ENCODE data around the gene LPO.

The LPO gene

GRCh38 chr17:58306131-58306951 is 68.0 kb downstream of the LPO start:
- TF ChIP-seq TAF1 (IDR thresholded peaks at IDR 0.05; ENCODE audit: low read depth) (no peak), CEBPB (IDR thresholded peaks at IDR 0.05) (no peak), MAX (IDR thresholded peaks at IDR 0.05) (no peak)

- no peak for TF ChIP-seq TCF12 (IDR thresholded peaks at IDR 0.05; ENCODE audit: low read depth)
- no peak for TF ChIP-seq TEAD4 (IDR thresholded peaks at IDR 0.05)
- no peak for TF ChIP-seq YY1 (IDR thresholded peaks at IDR 0.05; ENCODE audit: low read depth)
- TF ChIP-seq RAD21 (IDR thresholded peaks at IDR 0.05; ENCODE audit: low read depth) = no peak
- no peak for TF ChIP-seq EP300 (IDR thresholded peaks at IDR 0.05; ENCODE audit: borderline replicate concordance)
- no peak for TF ChIP-seq EGR1 (IDR thresholded peaks at IDR 0.05)
- TF ChIP-seq REST (IDR thresholded peaks at IDR 0.05; ENCODE audit: low read depth) = no peak
- no peak for TF ChIP-seq NFIC (IDR thresholded peaks at IDR 0.05)
- TF ChIP-seq CREB1 (IDR thresholded peaks at IDR 0.05; ENCODE audit: low read depth) = no peak
- TF ChIP-seq MAX (IDR thresholded peaks at IDR 0.05) = no peak
- TF ChIP-seq CEBPB (IDR thresholded peaks at IDR 0.05) = no peak
- TF ChIP-seq FOXM1 (IDR thresholded peaks at IDR 0.05; ENCODE audit: borderline replicate concordance, low read depth) = no peak
- no peak for TF ChIP-seq USF1 (IDR thresholded peaks at IDR 0.05)
These were observed 69.2 kb downstream of the LPO start for GRCh38 chr17:58307468-58308172.

GRCh38 chr17:58308173-58308984 is 70.0 kb downstream of the LPO start:
- TF ChIP-seq EP300 (IDR thresholded peaks at IDR 0.05; ENCODE audit: borderline replicate concordance) = no peak
- TF ChIP-seq FOXM1 (IDR thresholded peaks at IDR 0.05; ENCODE audit: borderline replicate concordance, low read depth) = no peak
- TF ChIP-seq TCF12 (IDR thresholded peaks at IDR 0.05; ENCODE audit: low read depth) = no peak

GRCh38 chr17:58308985-58309917 is 70.9 kb downstream of the LPO start:
- no peak for TF ChIP-seq USF1 (IDR thresholded peaks at IDR 0.05)

GRCh38 chr17:58309918-58310259 is 71.5 kb downstream of the LPO start:
- TF ChIP-seq CEBPB (IDR thresholded peaks at IDR 0.05) (no peak), MAX (IDR thresholded peaks at IDR 0.05) (no peak), EGR1 (IDR thresholded peaks at IDR 0.05) (no peak), NFIC (IDR thresholded peaks at IDR 0.05) (no peak), TEAD4 (IDR thresholded peaks at IDR 0.05) (no peak), YY1 (IDR thresholded peaks at IDR 0.05; ENCODE audit: low read depth) (no peak), USF1 (IDR thresholded peaks at IDR 0.05) (no peak), RAD21 (IDR thresholded peaks at IDR 0.05; ENCODE audit: low read depth) (no peak)
